Gastroesophageal sphincter (tissue), 4 donors: ENCODE results near the gene ZNF503. TPM values are rescaled to one million over a fixed set of nuclear protein-coding genes. Genes with fewer than 3 reads are reported as not detected.
A peak's percentile ranks its signal among the peaks of the same experiment; 100 is the strongest.
"Not testable (repeated sequence)": the region's sequence is repeated elsewhere in the genome, so short reads cannot be mapped to it uniquely, and the experiment has no call there.

Experiments
- ATAC-seq: fragments of 150-250 bp; one replicate; pipeline ENCODE4 v1.9.1; 2016; ENCODE audit warnings: mild to moderate bottlenecking, moderate library complexity
- H3K27ac ChIP-seq, 4 donors: fragments of 200-600 bp; sonication (generic) in 3 of 4; 1 replicate in 3 of 4; 2 replicates in 1 of 4; pipeline ENCODE4 v1.5.1; 2016 to 2019
- H3K27me3 ChIP-seq: fragments of 200-600 bp; sonication (generic); one replicate; pipeline ENCODE4 v1.5.1; 2019
- H3K36me3 ChIP-seq, 2 donors: fragments of 200-600 bp; sonication (generic); one replicate each; pipeline ENCODE4 v1.5.1; 2019; ENCODE audit warnings: control low read depth in 1 of 2
- H3K4me1 ChIP-seq, 3 donors: fragments of 200-600 bp; sonication (generic); 1 replicate in 2 of 3; 2 replicates in 1 of 3; pipeline ENCODE4 v1.5.1; 2016 to 2019; ENCODE audit warnings: control low read depth in 2 of 3
- H3K4me3 ChIP-seq, 2 donors: fragments of 200-600 bp; sonication (generic); one replicate each; pipeline ENCODE4 v1.5.1; 2019; ENCODE audit warnings: mild to moderate bottlenecking in 1 of 2, moderate library complexity in 1 of 2
- H3K9me3 ChIP-seq, 3 donors: fragments of 200-600 bp; sonication (generic); one replicate each; pipeline ENCODE4 v1.5.1; 2017 to 2019; ENCODE audit warnings: control low read depth in 2 of 3
- EP300 ChIP-seq: sonication (generic); formaldehyde crosslinking; IDR thresholded peaks from one replicate; pipeline ENCODE4 v1.6.1; 2017; ENCODE audit warnings: antibody characterized with exemption, mild to moderate bottlenecking
- POLR2A ChIP-seq, 2 donors: fragments of 450-650 bp; IDR thresholded peaks; one replicate each; pipeline ENCODE4 v1.6.1; 2017; ENCODE audit warnings: antibody characterized with exemption in 2 of 2, mild to moderate bottlenecking in 2 of 2, moderate library complexity in 1 of 2
- POLR2AphosphoS5 ChIP-seq: sonication (generic); formaldehyde crosslinking; IDR thresholded peaks from one replicate; pipeline ENCODE4 v1.6.1; 2017; ENCODE audit warnings: antibody characterized with exemption
- WGBS, 2 donors: methylation state at CpG; one replicate each; pipeline ENCODE4 v1.1.5; 2018; ENCODE audit warnings: low coverage in 1 of 2; 5-methylcytosine and 5-hydroxymethylcytosine counted together
- total RNA-seq, 4 donors: library from RNA; depleted of rRNA; stranded (reverse); fragments of >200 nt; gene quantifications; one replicate each; pipeline ENCODE4 v1.1.0, GENCODE V29; 2016
- TF ChIP-seq, protein P1 (sequence below), 4 experiments: fragments of 200-600 bp in 2 of 4; fragments of 450-650 bp in 2 of 4; sonication (generic) in 1 of 4; IDR thresholded peaks; one replicate each; pipeline ENCODE4 v1.5.1; 2017 to 2019; ENCODE audit warnings: antibody characterized with exemption in 4 of 4, mild to moderate bottlenecking in 2 of 4, moderate library complexity in 2 of 4

ZNF503 gene
- total RNA-seq, 4 donors from 2014 or later: 27.3 to 83.7 (median 43.4) TPM

DNA sequence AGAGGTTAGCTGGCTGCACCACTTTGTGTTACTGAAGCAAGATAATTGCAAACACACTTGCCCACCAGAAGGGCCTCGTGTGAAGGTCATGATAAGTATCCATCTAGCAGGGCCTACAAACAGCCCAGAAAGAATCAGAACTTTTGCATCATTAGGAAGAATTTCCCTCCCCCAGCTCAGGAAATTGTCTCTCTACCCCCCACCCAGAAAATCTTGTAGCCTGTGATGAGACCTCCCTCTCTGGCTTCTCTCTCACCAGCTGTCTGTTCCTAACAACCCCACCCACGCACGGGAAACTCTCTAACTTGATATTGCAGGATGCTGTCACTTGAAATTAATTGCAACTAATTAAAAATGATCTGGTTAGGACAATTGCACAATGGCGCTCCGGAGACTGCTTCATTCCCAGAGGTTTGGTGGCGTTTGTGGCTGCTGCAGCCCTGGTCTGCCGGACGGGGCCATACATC lies 34.5 kb downstream of the ZNF503 start:
- ATAC-seq: no peak
- Histone ChIP-seq H3K9me3 (no peaks in the 10 kb centered on the region), H3K36me3 (no peaks in the 10 kb centered on the region), H3K27me3 (no peaks in the 10 kb centered on the region), H3K27ac (no peak overlapping the region), H3K4me1 (no peaks in the 10 kb centered on the region), H3K4me3 (no peak overlapping the region)
- 42 to 51% methylated on average over 5 to 8 of the region's 8 CpGs for WGBS, 2 donors
- no peak for TF ChIP-seq POLR2A (IDR thresholded peaks at IDR 0.05)

DNA sequence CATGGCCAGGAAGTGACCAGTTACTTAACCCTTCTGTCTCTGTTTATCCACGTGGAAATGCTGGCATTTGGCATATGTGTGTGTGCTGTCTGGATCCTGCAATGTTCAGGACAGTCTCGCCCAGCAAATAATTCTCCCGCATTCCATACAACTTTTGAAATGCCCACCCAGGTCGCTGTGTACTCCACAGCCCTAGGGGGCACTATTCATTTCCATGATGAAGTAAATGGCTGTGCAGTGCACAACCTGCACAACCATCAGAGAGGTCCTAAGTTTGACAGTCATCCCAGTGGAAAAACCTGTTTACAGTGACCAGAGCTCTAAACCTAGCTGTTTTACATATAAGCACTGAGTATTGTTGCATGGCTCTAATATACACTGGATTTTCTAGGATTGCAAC lies 38.1 kb downstream of the ZNF503 start:
- Histone ChIP-seq H3K9me3 (no peaks in the 10 kb centered on the region), H3K27me3 (no peaks in the 10 kb centered on the region), H3K36me3 (no peaks in the 10 kb centered on the region), H3K4me3 (no peak overlapping the region), H3K27ac (no peak overlapping the region), H3K4me1 (no peaks in the 10 kb centered on the region)
- WGBS, 2 donors: 70% methylated on average over 2 of the region's 4 CpGs; no CpG with 5 or more reads in 1 of the 2 donors
- no peak for ATAC-seq
- no peak for TF ChIP-seq POLR2A (IDR thresholded peaks at IDR 0.05)
- TF ChIP-seq, protein P1, sequence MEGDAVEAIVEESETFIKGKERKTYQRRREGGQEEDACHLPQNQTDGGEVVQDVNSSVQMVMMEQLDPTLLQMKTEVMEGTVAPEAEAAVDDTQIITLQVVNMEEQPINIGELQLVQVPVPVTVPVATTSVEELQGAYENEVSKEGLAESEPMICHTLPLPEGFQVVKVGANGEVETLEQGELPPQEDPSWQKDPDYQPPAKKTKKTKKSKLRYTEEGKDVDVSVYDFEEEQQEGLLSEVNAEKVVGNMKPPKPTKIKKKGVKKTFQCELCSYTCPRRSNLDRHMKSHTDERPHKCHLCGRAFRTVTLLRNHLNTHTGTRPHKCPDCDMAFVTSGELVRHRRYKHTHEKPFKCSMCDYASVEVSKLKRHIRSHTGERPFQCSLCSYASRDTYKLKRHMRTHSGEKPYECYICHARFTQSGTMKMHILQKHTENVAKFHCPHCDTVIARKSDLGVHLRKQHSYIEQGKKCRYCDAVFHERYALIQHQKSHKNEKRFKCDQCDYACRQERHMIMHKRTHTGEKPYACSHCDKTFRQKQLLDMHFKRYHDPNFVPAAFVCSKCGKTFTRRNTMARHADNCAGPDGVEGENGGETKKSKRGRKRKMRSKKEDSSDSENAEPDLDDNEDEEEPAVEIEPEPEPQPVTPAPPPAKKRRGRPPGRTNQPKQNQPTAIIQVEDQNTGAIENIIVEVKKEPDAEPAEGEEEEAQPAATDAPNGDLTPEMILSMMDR (IDR thresholded peaks at IDR 0.05): no peak
- no peak for TF ChIP-seq POLR2AphosphoS5
- TF ChIP-seq EP300: no peak

DNA sequence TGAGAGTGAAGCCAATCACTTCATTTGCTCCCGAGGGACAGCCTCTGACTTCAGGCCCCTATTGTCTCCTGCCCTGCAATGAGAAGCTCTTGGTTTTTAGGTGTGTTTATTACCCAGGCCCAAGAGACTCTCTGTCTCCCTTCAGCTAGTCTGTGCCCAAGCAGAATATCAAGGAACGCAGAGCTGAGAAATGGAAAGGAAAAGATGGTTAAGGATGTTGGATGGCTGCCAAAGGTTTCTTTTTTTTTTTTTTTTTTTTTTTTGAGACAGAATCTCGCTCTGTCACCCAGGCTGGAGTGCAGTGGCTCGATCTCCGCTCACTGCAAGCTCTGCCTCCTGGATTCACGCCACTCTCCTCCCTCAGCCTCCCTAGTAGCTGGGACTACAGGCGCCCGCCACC lies 41.7 kb downstream of the ZNF503 start:
- H3K27me3 ChIP-seq, ATAC-seq, H3K27ac ChIP-seq, H3K4me1 ChIP-seq, H3K9me3 ChIP-seq, H3K4me3 ChIP-seq, H3K36me3 ChIP-seq: not testable (repeated sequence)
- WGBS, 2 donors: 64 to 66% methylated on average over 4 to 7 of the region's 8 CpGs

DNA sequence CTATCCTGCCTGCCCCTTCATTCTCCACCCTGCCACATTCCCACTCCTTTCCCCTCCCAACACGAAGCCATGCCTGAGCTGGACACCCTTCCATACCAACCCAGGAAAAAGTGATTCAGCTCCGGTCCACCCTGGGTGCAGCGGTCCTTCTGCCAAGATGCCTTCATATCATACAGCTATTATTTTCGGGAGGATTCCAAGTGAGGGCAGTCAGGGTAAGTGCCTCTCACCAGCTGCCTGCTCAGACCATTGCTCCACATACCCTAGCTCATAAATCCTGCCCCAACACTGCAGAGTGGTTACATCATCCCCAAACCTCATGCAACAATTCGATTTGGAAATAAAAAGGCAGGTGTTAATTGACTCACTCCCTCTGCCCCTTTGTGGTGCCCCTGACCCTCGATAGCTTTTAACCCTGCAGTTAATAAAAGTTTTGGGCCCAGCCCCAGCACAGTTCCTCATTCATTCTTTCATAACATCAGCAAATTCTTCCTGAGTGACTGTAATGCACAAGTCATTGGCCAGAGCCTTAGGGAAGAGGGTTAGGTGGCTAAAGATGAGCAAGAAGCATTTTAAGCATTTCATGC lies 42.6 kb downstream of the ZNF503 start:
- Histone ChIP-seq H3K9me3 (peaks cover 0 to 9% (median 0%) of the 10 kb centered on the region in 3 donors), H3K4me3 (no peak overlapping the region), H3K36me3 (no peaks in the 10 kb centered on the region), H3K27ac (no peak overlapping the region), H3K4me1 (no peaks in the 10 kb centered on the region), H3K27me3 (no peaks in the 10 kb centered on the region)
- WGBS, 2 donors: 56 to 79% methylated on average over 3 to 5 of the region's 6 CpGs
- TF ChIP-seq POLR2AphosphoS5: no peak
- no peak for TF ChIP-seq POLR2A (IDR thresholded peaks at IDR 0.05)
- TF ChIP-seq, protein P1 (IDR thresholded peaks at IDR 0.05): no peak
- no peak for TF ChIP-seq EP300
- ATAC-seq: peak; percentile 33

DNA sequence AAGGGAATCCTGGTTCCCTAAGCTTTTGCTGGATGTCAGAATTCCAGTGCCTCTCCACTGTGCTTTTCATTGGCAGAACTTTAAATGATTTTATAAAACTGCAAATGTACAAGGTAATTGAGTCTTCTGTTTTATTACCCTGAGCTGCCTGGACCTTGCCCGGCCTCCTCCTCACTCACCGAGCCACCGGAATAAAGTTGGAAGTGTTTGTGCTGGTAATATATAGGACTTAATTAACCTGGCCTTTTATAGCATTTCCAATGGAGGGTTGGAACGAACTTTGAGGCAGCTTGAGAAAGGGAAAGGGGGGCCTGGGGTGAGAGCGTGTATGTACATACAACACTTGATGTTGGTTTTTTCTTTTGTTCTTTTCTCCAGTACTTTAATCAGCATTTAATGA lies 43.4 kb downstream of the ZNF503 start:
- H3K4me3 ChIP-seq: no peak overlapping the region
- H3K4me1 ChIP-seq: no peaks in the 10 kb centered on the region
- H3K27ac ChIP-seq: no peak overlapping the region
- no peak for ATAC-seq
- H3K36me3 ChIP-seq: no peaks in the 10 kb centered on the region
- peaks cover 0 to 9% (median 0%) of the 10 kb centered on the region in 3 donors for H3K9me3 ChIP-seq
- 83 to 98% methylated on average over 1 to 4 of the region's 5 CpGs for WGBS, 2 donors
- TF ChIP-seq, protein P1 (IDR thresholded peaks at IDR 0.05): no peak
- TF ChIP-seq EP300 (no peak), POLR2AphosphoS5 (no peak), POLR2A (IDR thresholded peaks at IDR 0.05) (no peak)
- H3K27me3 ChIP-seq: no peaks in the 10 kb centered on the region

DNA sequence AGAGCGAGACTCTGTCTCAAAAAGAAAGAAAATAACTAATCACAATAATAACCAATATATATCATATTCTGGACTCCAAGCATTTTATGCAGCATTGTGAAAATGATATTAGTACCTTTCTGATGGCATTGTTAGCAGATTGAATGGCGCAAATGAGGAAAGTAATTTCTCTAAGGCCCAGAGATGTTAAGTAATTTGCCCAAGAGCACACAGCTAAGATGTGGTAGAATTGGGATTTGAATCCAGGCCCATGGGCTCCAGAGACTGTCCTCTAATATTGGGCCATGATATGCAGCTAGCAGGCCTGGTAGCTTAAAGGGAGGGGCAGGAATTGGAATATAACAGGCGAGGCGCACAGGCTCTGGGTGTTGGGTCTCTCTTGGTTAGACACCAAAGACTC lies 44.1 kb downstream of the ZNF503 start:
- Histone ChIP-seq H3K36me3 (no peaks in the 10 kb centered on the region), H3K9me3 (peaks cover 0 to 9% (median 0%) of the 10 kb centered on the region in 3 donors), H3K27me3 (no peaks in the 10 kb centered on the region), H3K4me3 (no peak overlapping the region), H3K4me1 (no peaks in the 10 kb centered on the region), H3K27ac (no peak overlapping the region)
- TF ChIP-seq POLR2AphosphoS5 (no peak), EP300 (no peak)
- TF ChIP-seq, protein P1 (IDR thresholded peaks at IDR 0.05): no peak
- WGBS, 2 donors: 98 to 100% methylated on average over 2 to 4 of the region's 4 CpGs
- no peak for ATAC-seq
